Glomerular endothelial cell (primary cell): ENCODE results near the gene TMEM126A. TPM values are rescaled to one million over a fixed set of nuclear protein-coding genes. Genes with fewer than 3 reads are reported as not detected.
A peak's percentile ranks its signal among the peaks of the same experiment; 100 is the strongest.

ENCODE experiments used
- DNase-seq: peaks from one replicate; pipeline ENCODE4 v3.0.0-alpha.2; 2011; ENCODE audit warnings: low read depth, low spot score; ENCODE audit errors: extremely low read depth
- total RNA-seq: library from RNA; depleted of rRNA; stranded (reverse); fragments of >200 nt; gene quantifications from 2 replicates; pipeline ENCODE4 v1.2.3, GENCODE V29; 2015

The TMEM126A gene
- total RNA-seq, 1 donor from 2014 or later, result 23.3 TPM

GRCh38 chr11:85694385-85694980 is 46.7 kb downstream of the TMEM126A start:
- DNase-seq, result peak; percentile 42

GRCh38 chr11:85695546-85695945 is 47.8 kb downstream of the TMEM126A start:
- no peak for DNase-seq

GRCh38 chr11:85697747-85698146 is 50.0 kb downstream of the TMEM126A start:
- no peak for DNase-seq

- no peak for DNase-seq
Observed at GRCh38 chr11:85698195-85698594, 50.4 kb downstream of the TMEM126A start.

- no peak for DNase-seq
Observed at GRCh38 chr11:85699957-85700741, 52.4 kb downstream of the TMEM126A start.

- no peak for DNase-seq
Observed at GRCh38 chr11:85704967-85705366, 57.2 kb downstream of the TMEM126A start.

GRCh38 chr11:85705800-85706199 is 58.0 kb downstream of the TMEM126A start:
- no peak for DNase-seq

Other genes starting within 250 kb of the TMEM126A start
- 0.18 and 0.63 TPM in 2 replicates for gene DLG2, start 20.6 kb upstream of the TMEM126A start, total RNA-seq
- 50.1 and 83.6 TPM in 2 replicates for gene TMEM126B, start 19.4 kb upstream of the TMEM126A start, total RNA-seq
- 10.0 and 29.0 TPM in 2 replicates for gene CREBZF, start 17.2 kb downstream of the TMEM126A start, total RNA-seq
- gene CCDC89, start 38.2 kb downstream of the TMEM126A start, total RNA-seq, result 0.58 and 0.63 TPM in 2 replicates
- 9.3 and 15.0 TPM in 2 replicates for gene SYTL2, start 163.2 kb downstream of the TMEM126A start, total RNA-seq
- gene CCDC83, start 207.4 kb downstream of the TMEM126A start, total RNA-seq, result not detected in 2 replicates